Adrenal gland (tissue), 5 donors: Measurements from ENCODE around the gene ALCAM.

Experiments used
- POLR2A ChIP-seq, 2 donors: fragments of 450-650 bp; IDR thresholded peaks; one replicate each; pipeline ENCODE4 v1.6.1; 2017; ENCODE audit warnings: antibody characterized with exemption in 2 of 2, mild to moderate bottlenecking in 2 of 2, moderate library complexity in 1 of 2
- TF ChIP-seq, protein P1 (sequence below), 6 experiments: fragments of 450-650 bp in 4 of 6; fragments of 200-600 bp in 2 of 6; sonication (generic) in 1 of 6; IDR thresholded peaks; 1 replicate in 5 of 6; 2 replicates in 1 of 6; pipeline versions ENCODE4 v1.5.1 to v1.8.0; 2016 to 2021; ENCODE audit warnings: antibody characterized with exemption in 6 of 6, mild to moderate bottlenecking in 2 of 6, moderate library complexity in 1 of 6
- donor health status: DM: no; HTN: no; CAD: no.

- TF ChIP-seq POLR2A (IDR thresholded peaks at IDR 0.05), result no peak
- TF ChIP-seq, protein P1, sequence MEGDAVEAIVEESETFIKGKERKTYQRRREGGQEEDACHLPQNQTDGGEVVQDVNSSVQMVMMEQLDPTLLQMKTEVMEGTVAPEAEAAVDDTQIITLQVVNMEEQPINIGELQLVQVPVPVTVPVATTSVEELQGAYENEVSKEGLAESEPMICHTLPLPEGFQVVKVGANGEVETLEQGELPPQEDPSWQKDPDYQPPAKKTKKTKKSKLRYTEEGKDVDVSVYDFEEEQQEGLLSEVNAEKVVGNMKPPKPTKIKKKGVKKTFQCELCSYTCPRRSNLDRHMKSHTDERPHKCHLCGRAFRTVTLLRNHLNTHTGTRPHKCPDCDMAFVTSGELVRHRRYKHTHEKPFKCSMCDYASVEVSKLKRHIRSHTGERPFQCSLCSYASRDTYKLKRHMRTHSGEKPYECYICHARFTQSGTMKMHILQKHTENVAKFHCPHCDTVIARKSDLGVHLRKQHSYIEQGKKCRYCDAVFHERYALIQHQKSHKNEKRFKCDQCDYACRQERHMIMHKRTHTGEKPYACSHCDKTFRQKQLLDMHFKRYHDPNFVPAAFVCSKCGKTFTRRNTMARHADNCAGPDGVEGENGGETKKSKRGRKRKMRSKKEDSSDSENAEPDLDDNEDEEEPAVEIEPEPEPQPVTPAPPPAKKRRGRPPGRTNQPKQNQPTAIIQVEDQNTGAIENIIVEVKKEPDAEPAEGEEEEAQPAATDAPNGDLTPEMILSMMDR (IDR thresholded peaks at IDR 0.05), result no peak
These were observed 16.9 kb upstream of the ALCAM start for GRCh38 chr3:105349684-105350387.
